ENCODE measurements around the gene SH3PXD2A. TPM values are rescaled to one million over a fixed set of nuclear protein-coding genes. Genes with fewer than 3 reads are reported as not detected.
A peak's percentile ranks its signal among the peaks of the same experiment; 100 is the strongest.

Gene SH3PXD2A
- total RNA-seq, 1 donor = 29.0 TPM

- peak overlapping the region; percentile 96 for H3K27ac ChIP-seq (ENCODE audit: low read depth, low read length)
- no peak for DNase-seq (ENCODE audit: insufficient read length, low spot score, missing footprints)
- no peaks in the 10 kb centered on the region for H3K9me3 ChIP-seq (ENCODE audit: low read depth, low read length)
- H3K4me1 ChIP-seq (ENCODE audit: insufficient read depth, low read length) = peaks cover 54% of the 10 kb centered on the region
- no peak overlapping the region for H2AFZ ChIP-seq (ENCODE audit: low read length)
- peak overlapping the region; percentile 56 for H3K4me2 ChIP-seq (ENCODE audit: insufficient read depth, low read length)
- H3K79me2 ChIP-seq (ENCODE audit: insufficient read depth, low read length) = peaks cover 67% of the 10 kb centered on the region
- peaks cover 12% of the 10 kb centered on the region for H4K20me1 ChIP-seq (ENCODE audit: insufficient read depth, low read length)
- H3K4me3 ChIP-seq (ENCODE audit: insufficient read depth, low read length) = no peak overlapping the region
- TF ChIP-seq CTCF (IDR thresholded peaks at IDR 0.05; ENCODE audit: extremely low read depth, low read depth, low read length) = no peak
- no peaks in the 10 kb centered on the region for H3K27me3 ChIP-seq (ENCODE audit: insufficient read depth, low read length)
- H3K36me3 ChIP-seq (ENCODE audit: insufficient read depth, low read length) = peaks cover 38% of the 10 kb centered on the region
These were observed 216.4 kb downstream of the SH3PXD2A start for GRCh38 chr10:103638948-103639347.

DNA sequence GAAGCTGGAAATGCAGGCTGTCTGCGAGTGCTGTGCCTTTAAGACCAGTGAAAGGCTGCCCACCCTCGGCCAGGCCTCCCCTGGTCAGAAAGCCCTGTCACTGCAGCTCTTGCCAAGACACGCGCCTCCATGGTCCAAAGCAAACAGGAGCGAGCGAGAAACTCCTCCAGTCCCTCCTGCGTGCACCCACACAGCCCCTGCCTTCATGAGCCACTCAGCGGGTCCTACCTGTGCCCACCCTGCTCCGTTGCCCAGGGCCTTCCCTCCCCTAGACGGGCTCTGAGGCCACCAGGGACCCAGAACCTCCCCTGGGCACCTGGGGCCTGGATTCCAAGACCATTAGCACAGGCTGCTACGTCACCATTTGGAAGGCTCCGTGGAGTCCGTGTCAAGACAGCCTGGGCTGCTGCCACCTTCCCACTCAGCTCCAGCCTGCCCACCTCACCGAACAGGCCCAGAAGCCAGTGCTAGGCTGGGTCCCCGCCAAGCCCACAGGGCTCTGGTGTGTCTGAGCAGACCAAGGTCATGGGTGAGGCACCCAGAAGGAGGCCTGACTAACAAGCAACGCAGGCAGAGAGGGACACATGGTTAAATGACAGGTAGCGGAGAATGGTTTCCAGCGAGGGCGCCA is 217.3 kb downstream of the SH3PXD2A start:
- Histone ChIP-seq H3K4me3 (ENCODE audit: insufficient read depth, low read length) (peak overlapping the region; percentile 26), H3K4me2 (ENCODE audit: insufficient read depth, low read length) (peak overlapping the region; percentile 56), H3K27ac (ENCODE audit: low read depth, low read length) (peak overlapping the region; percentile 96), H3K79me2 (ENCODE audit: insufficient read depth, low read length) (peaks cover 64% of the 10 kb centered on the region), H2AFZ (ENCODE audit: low read length) (peak overlapping the region; percentile 20), H3K4me1 (ENCODE audit: insufficient read depth, low read length) (peaks cover 54% of the 10 kb centered on the region), H3K27me3 (ENCODE audit: insufficient read depth, low read length) (no peaks in the 10 kb centered on the region), H3K9me3 (ENCODE audit: low read depth, low read length) (no peaks in the 10 kb centered on the region), H4K20me1 (ENCODE audit: insufficient read depth, low read length) (peaks cover 12% of the 10 kb centered on the region), H3K36me3 (ENCODE audit: insufficient read depth, low read length) (peaks cover 36% of the 10 kb centered on the region)
- peak; percentile 97 for DNase-seq (ENCODE audit: insufficient read length, low spot score, missing footprints)
- TF ChIP-seq CTCF (IDR thresholded peaks at IDR 0.05; ENCODE audit: extremely low read depth, low read depth, low read length) = no peak

DNA sequence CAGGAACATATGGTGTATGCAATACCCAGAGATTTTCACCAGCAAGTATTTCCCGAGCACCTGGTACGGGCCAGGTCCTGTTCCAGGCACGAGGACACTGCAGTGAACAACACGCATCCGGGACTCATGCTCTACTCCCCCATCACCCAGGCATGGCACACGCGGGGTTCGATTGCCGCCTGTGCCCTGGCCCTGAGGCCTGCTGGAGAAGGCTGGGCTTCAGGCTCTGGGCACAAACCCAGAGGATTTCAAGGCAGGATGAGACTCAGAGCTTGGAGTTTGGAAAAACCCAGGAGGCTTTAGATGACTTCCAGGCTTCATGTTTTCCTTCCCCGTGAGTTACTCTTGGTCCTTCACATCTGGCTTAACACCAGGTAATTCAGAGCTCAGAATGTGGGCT is 218.4 kb downstream of the SH3PXD2A start:
- H3K4me1 ChIP-seq (ENCODE audit: insufficient read depth, low read length) = peaks cover 54% of the 10 kb centered on the region
- H4K20me1 ChIP-seq (ENCODE audit: insufficient read depth, low read length) = peaks cover 14% of the 10 kb centered on the region
- no peak for TF ChIP-seq CTCF (IDR thresholded peaks at IDR 0.05; ENCODE audit: extremely low read depth, low read depth, low read length)
- H3K36me3 ChIP-seq (ENCODE audit: insufficient read depth, low read length) = peaks cover 34% of the 10 kb centered on the region
- H3K4me2 ChIP-seq (ENCODE audit: insufficient read depth, low read length) = peak overlapping the region; percentile 56
- H3K9me3 ChIP-seq (ENCODE audit: low read depth, low read length) = no peaks in the 10 kb centered on the region
- H3K27ac ChIP-seq (ENCODE audit: low read depth, low read length) = peak overlapping the region; percentile 96
- H2AFZ ChIP-seq (ENCODE audit: low read length) = no peak overlapping the region
- peaks cover 62% of the 10 kb centered on the region for H3K79me2 ChIP-seq (ENCODE audit: insufficient read depth, low read length)
- peak overlapping the region; percentile 11 for H3K4me3 ChIP-seq (ENCODE audit: insufficient read depth, low read length)
- no peaks in the 10 kb centered on the region for H3K27me3 ChIP-seq (ENCODE audit: insufficient read depth, low read length)
- no peak for DNase-seq (ENCODE audit: insufficient read length, low spot score, missing footprints)

DNA sequence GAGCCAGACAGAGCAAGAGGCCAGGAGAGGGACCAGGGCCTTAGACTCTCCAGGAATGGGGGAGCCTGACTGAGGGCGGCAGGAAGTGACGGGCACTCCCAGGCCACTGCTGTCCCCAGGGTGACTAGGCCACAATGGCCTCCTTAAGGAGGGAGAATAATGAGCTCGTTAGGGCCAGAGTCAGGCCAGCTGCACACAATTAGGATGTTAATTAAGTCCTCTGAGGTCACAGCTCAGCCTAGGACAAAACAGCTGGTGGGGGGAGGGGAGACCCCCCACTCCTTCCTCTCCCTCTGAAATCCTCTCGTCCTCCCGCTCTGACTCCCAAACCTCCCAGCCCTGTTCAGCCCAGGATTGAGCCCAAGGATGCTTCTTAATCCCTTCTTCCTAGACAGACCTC is 218.9 kb downstream of the SH3PXD2A start:
- Histone ChIP-seq H3K9me3 (ENCODE audit: low read depth, low read length) (no peaks in the 10 kb centered on the region), H3K27me3 (ENCODE audit: insufficient read depth, low read length) (no peaks in the 10 kb centered on the region), H4K20me1 (ENCODE audit: insufficient read depth, low read length) (peaks cover 19% of the 10 kb centered on the region), H3K27ac (ENCODE audit: low read depth, low read length) (peak overlapping the region; percentile 96), H3K4me1 (ENCODE audit: insufficient read depth, low read length) (peaks cover 54% of the 10 kb centered on the region), H3K79me2 (ENCODE audit: insufficient read depth, low read length) (peaks cover 63% of the 10 kb centered on the region), H2AFZ (ENCODE audit: low read length) (no peak overlapping the region), H3K36me3 (ENCODE audit: insufficient read depth, low read length) (peaks cover 37% of the 10 kb centered on the region), H3K4me3 (ENCODE audit: insufficient read depth, low read length) (no peak overlapping the region), H3K4me2 (ENCODE audit: insufficient read depth, low read length) (no peak overlapping the region)
- DNase-seq (ENCODE audit: insufficient read length, low spot score, missing footprints) = no peak
- no peak for TF ChIP-seq CTCF (IDR thresholded peaks at IDR 0.05; ENCODE audit: extremely low read depth, low read depth, low read length)
